ENCODE measurements around the gene CEP192.

DNA sequence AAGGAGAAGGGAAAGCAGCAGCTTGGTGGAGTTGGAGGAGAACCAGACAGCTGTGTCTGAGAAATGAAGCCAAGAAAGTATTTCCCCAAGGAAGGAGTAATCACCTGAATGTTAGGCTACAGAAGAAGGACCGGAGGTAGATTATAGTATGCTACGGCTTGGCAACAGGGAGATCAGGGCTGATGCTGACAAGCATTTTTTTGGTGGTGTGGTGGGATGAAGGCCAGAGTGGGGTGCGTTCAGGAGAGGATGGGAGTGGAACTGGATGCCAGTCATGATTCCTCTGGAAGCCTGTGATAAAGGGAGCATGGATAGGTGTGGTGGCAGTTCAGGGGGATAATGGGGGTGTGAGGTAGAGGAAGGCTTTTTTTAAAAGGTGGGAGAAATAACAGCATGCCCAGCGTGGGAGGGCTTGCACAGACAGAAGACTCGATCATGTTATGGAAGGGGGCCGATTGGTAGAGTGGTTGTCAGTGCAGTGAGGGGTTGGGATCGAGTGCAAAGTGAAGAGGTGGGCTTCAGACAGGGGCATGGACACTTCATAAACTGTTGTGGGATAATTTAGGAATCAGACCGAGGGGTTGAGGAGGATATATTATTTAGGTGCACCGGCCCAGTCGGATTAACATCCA, 5.6 kb downstream of the CEP192 start:
- TF ChIP-seq EZH2 (IDR thresholded peaks at IDR 0.05) (no peak), POLR2A (IDR thresholded peaks at IDR 0.05; ENCODE audit: borderline replicate concordance, extremely low read depth, insufficient read depth, insufficient read length) (no peak)
- TF ChIP-seq, protein P1, sequence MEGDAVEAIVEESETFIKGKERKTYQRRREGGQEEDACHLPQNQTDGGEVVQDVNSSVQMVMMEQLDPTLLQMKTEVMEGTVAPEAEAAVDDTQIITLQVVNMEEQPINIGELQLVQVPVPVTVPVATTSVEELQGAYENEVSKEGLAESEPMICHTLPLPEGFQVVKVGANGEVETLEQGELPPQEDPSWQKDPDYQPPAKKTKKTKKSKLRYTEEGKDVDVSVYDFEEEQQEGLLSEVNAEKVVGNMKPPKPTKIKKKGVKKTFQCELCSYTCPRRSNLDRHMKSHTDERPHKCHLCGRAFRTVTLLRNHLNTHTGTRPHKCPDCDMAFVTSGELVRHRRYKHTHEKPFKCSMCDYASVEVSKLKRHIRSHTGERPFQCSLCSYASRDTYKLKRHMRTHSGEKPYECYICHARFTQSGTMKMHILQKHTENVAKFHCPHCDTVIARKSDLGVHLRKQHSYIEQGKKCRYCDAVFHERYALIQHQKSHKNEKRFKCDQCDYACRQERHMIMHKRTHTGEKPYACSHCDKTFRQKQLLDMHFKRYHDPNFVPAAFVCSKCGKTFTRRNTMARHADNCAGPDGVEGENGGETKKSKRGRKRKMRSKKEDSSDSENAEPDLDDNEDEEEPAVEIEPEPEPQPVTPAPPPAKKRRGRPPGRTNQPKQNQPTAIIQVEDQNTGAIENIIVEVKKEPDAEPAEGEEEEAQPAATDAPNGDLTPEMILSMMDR (IDR thresholded peaks at IDR 0.05 in 2 of 3, conservative IDR thresholded peaks at IDR 0.05 in 1 of 3; ENCODE audit: borderline replicate concordance in 1 of 3, insufficient read depth in 1 of 3, low read depth in 2 of 3, low read length in 2 of 3), result no peak
- TF ChIP-seq, protein P2, sequence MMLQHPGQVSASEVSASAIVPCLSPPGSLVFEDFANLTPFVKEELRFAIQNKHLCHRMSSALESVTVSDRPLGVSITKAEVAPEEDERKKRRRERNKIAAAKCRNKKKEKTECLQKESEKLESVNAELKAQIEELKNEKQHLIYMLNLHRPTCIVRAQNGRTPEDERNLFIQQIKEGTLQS (IDR thresholded peaks at IDR 0.05), result no peak
